ENCODE results near the gene PRSS22. TPM values are rescaled to one million over a fixed set of nuclear protein-coding genes. Genes with fewer than 3 reads are reported as not detected.
A peak's percentile ranks its signal among the peaks of the same experiment; 100 is the strongest.

The PRSS22 gene
- total RNA-seq, 2 experiments from 2014 or later: not detected

DNA sequence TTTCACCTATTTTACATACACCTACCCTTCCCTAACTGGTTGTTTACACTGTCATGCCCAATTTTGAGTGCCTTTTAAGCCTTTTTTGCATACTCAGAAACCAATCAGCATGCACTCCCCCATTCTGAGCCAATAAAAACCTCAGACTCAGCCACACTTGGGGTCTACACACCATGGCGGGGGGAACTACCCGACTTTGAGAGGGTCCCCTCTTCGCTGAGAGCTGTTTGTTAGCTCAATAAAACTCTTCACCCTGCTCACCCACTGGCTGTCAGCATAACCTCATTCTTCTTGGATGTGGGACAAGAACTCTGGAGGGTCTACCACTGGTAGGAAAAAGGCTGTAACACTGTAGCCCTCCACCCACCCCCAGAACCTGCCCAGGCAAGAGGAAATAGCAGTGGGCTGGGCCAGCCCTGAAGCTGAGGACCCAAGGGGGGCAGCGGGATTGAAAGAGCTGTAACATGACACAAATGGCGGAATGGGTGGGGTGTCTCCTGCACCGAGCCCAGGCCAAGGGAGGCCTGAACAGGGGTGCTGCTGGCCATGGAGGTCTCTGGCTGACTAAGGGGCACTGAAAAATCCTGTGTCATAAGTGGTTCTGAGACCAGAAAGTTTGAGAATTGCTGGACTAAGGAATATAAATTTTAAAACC is 22.0 kb upstream of the PRSS22 start:
- Mint-ChIP-seq H3K9me3 (ENCODE audit: low read depth) (no peaks in the 10 kb centered on the region), H3K27me3 (peaks cover 1% of the 10 kb centered on the region), H3K36me3 (ENCODE audit: low read depth) (no peaks in the 10 kb centered on the region), H3K4me1 (peaks cover 10% of the 10 kb centered on the region), H3K4me3 (no peak overlapping the region), H3K27ac (no peak overlapping the region)
- POLR2A ChIA-PET: no interaction called here
- DNase-seq: no peak
- CTCF ChIA-PET: interaction anchor here (0.6 to 4.8 kb wide), 3 partner anchors 12 to 96 kb away, joined by 3 to 23 read pairs (median 3); no protein-coding TSS in a partner anchor
- no peak for ATAC-seq
- intact Hi-C loops (cut with DNase I, micrococcal nuclease): no loop called here

DNA sequence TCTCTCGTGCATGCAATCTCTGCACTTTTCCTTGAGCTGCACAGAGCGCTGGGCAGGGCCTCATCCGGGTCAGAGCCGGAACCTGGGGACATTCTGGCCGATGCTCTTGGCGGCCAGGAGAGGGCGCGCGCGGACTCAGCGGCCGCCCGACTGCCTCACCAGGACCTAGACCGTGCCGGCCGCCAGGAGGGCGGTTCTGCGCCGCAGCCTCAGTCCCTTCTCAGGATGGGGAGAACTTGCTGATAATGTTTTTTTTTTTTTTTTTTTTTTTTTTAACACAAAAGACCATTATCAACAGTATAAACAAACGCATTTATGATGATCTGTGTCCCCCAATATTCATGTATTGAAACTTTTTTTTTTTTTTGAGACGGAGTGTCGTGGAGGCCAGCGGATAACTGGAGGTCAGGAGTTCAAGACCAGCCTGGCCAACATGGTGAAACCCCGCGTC is 17.0 kb upstream of the PRSS22 start:
- Mint-ChIP-seq H3K9me3 (ENCODE audit: low read depth) (no peaks in the 10 kb centered on the region), H3K36me3 (ENCODE audit: low read depth) (no peaks in the 10 kb centered on the region), H3K4me3 (no peak overlapping the region), H3K27ac (no peak overlapping the region), H3K4me1 (no peaks in the 10 kb centered on the region), H3K27me3 (peaks cover 1% of the 10 kb centered on the region)
- DNase-seq (peak; percentile 85), ATAC-seq (peak; percentile 100)
- intact Hi-C loops (cut with DNase I, micrococcal nuclease): loop anchor here (1.0 to 2.0 kb wide), 3 partner anchors 44 to 52 kb away; no protein-coding TSS in a partner anchor
- ChIA-PET POLR2A (no interaction called here), CTCF (interaction anchor here (0.6 to 5.8 kb wide), 5 partner anchors 8 to 74 kb away, joined by 3 to 26 read pairs (median 5); partner anchors contain the start of gene FLYWCH2)

DNA sequence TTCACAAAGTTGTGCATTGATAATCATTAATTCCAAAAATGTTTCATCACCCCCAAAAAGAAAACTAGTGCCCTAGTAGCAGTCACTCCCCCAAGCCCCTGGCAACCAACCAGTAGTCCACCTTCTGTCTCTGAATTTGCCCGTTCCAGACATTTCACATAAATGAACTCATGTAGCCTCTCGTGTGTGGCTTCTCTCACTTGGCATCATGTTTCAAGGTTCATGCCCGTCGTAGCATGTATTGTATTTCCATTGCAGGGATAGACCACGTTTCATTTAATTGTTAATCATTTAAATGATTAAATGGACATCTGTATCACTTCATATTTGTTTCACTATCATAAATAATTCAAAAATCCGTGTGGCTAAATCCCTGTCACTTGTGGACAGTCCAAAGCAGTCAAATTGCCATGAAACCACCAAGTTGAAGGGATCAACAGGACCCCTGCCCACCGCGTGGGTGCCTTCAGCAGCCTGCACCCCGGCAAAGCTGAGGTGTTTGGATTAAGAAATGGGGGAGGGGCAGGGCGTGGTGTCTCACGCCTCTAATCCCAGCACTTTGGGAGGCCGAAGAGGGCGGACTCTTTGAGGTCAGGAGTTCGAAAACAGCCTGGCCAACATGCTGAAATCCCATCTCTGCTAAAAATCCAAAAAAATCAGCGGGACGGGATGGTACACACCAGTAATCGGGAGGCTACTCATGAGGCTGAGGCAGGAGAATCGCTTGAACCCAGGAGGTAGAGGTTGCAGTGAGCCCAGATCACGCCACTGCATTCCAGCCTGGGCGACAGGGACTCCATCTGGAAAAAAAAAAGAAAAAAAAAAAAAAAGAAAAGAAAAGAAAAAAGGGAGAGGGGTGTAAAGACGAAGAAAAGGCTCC is 16.3 kb upstream of the PRSS22 start:
- ChIA-PET POLR2A (no interaction called here), CTCF (interaction anchor here (0.6 to 5.8 kb wide), 6 partner anchors 9 to 90 kb away, joined by 3 to 26 read pairs (median 4); partner anchors contain the start of gene FLYWCH2)
- Mint-ChIP-seq H3K27me3 (peaks cover 1% of the 10 kb centered on the region), H3K36me3 (ENCODE audit: low read depth) (no peaks in the 10 kb centered on the region), H3K27ac (no peak overlapping the region), H3K9me3 (ENCODE audit: low read depth) (no peaks in the 10 kb centered on the region), H3K4me3 (no peak overlapping the region), H3K4me1 (peaks cover under 1% of the 10 kb centered on the region)
- no peak for ATAC-seq
- no peak for DNase-seq
- intact Hi-C loops (cut with DNase I, micrococcal nuclease): loop anchor here in 1 of 2 experiments (1.0 to 2.0 kb wide), 2 partner anchors 45 to 53 kb away; no protein-coding TSS in a partner anchor

DNA sequence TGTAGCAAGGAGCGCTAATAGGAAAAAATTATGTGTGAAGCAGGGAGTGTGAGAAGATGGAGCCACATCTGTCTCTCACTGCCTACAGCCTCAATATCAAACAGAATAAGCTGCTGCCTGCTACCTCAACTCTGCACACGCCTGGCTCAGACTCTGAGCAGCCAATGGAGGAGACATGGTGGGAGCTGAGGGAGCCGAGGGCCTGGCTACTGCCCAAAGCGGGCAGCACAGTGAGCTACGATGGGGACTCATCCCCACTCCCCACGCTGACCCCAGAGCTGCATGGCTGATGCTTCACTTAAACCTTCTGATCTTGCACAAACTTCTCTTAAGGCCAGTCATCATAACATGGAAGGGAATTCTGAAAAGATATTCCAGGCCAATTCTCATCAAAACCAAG is 14.0 kb upstream of the PRSS22 start:
- ChIA-PET POLR2A (no interaction called here), CTCF (interaction anchor here (0.9 to 5.8 kb wide), 8 partner anchors 11 to 55 kb away, joined by 3 to 26 read pairs (median 8); partner anchors contain the start of genes FLYWCH1 and FLYWCH2)
- DNase-seq (no peak), ATAC-seq (no peak)
- Mint-ChIP-seq H3K36me3 (ENCODE audit: low read depth) (no peaks in the 10 kb centered on the region), H3K27ac (no peak overlapping the region), H3K4me1 (peaks cover 1% of the 10 kb centered on the region), H3K27me3 (peaks cover 1% of the 10 kb centered on the region), H3K4me3 (no peak overlapping the region), H3K9me3 (ENCODE audit: low read depth) (no peaks in the 10 kb centered on the region)
- intact Hi-C loops (cut with DNase I, micrococcal nuclease): no loop called here

DNA sequence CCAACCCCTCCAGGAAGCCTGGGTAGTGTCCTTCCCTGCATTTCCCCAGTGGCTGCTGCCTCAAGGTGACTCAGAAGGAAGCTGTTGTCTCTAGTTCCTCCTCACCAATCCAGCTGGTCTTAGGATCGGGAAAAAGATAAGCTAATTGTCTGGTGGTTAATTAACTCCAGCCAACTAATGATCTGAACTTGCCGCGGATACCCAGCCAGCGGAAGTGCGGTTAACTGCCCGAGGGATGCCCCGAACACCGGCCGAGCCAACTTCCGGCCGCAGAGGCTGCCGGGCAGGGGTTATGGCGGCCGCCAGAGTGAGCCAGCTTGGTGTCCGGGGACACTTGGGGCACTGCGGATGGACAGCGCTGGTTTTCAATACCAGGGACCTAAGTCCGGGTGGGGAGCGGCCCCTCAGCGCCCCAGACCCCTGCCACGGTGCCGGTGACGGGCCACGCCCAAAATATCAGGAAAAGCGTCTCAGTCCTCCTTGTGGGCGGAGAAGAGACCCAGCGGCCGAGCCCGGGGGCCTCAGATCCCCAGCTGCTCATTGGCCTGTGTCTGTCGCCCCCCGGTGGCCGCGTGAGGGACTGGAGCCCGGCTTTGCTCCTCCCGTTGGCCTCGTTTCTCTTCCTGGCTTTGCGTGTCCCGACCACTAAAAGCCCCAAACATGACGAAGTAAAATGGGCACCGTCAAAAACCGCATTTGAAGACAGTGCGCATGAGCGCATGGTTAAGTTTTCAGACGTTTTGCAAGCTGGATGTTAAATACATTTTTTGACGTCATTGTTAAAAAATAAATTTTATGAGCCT is 10.2 kb upstream of the PRSS22 start:
- intact Hi-C loops (cut with DNase I, micrococcal nuclease): loop anchor here (1.0 to 5.0 kb wide), 13 partner anchors 15 to 195 kb away; partner anchors contain the start of genes ELOB (in 2 of the 2), FLYWCH2 (in 2 of the 2), FLYWCH1 (in 1 of the 2) and KCTD5 (in 1 of the 2)
- no peaks in the 10 kb centered on the region for H3K9me3 Mint-ChIP-seq (ENCODE audit: low read depth)
- H3K36me3 Mint-ChIP-seq (ENCODE audit: low read depth): no peaks in the 10 kb centered on the region
- DNase-seq (peak; percentile 98), ATAC-seq (peak; percentile 97)
- H3K4me1 Mint-ChIP-seq: peaks cover 7% of the 10 kb centered on the region
- peak overlapping the region; percentile 85 for H3K27ac Mint-ChIP-seq
- ChIA-PET CTCF (interaction anchor here (0.5 to 2.0 kb wide), 32 partner anchors 8 to 1603 kb away, joined by 3 to 33 read pairs (median 4); partner anchors contain the start of genes FLYWCH1, FLYWCH2, PRSS21 and PRSS22), POLR2A (interaction anchor here (0.5 to 1.2 kb wide), 4 partner anchors 14 to 291 kb away, joined by 3 to 7 read pairs (median 4); partner anchors contain the start of genes FLYWCH1 and FLYWCH2)
- peak overlapping the region; percentile 81 for H3K4me3 Mint-ChIP-seq
- no peaks in the 10 kb centered on the region for H3K27me3 Mint-ChIP-seq

DNA sequence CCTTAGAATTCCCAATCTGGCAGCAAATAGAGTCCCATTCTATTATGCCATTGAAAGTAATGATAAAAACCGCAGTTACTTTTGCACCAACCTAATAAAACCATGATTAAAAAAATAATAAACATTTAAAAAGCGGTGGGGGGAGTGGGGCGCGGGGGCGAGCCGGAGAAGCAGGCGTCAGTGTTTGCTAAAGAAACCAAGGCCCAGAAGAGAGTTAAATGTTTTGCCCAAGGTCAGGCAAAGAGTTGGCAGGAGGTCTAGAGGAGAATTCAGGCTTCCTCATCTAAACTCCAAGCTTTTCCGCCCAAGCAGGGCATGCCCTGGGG is 9.7 kb upstream of the PRSS22 start:
- intact Hi-C loops (cut with DNase I, micrococcal nuclease): loop anchor here in 1 of 2 experiments (5.0 kb wide), 1 partner anchor 90 kb away; the partner anchor contains the start of gene ELOB
- CTCF ChIA-PET: interaction anchor here (0.5 to 2.0 kb wide), 25 partner anchors 8 to 1603 kb away, joined by 3 to 33 read pairs (median 5); partner anchors contain the start of genes FLYWCH1, FLYWCH2, PRSS21 and PRSS22

DNA sequence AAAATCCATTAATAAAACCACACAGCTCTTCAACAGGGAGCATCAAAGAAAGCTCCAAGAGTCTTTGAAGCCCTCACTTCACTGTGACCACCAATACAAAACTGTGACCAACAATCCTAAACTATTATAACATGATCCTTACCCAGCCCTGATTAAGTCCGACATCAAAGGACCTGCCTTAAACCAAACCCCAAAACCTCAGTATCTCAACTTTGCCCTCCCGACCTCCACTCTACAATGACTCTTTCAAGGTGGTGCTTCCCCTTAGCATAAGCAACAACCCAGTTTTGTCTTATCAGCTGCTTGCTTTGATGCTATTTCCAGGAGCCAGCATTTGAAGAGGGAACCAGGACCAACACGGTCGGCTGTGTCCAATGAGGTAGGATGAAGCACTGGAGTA is 8.5 kb upstream of the PRSS22 start:
- H3K27me3 Mint-ChIP-seq: no peaks in the 10 kb centered on the region
- ATAC-seq (no peak), DNase-seq (no peak)
- H3K4me1 Mint-ChIP-seq: peaks cover 7% of the 10 kb centered on the region
- CTCF ChIA-PET: interaction anchor here (0.8 to 1.1 kb wide), 3 partner anchors 12 to 86 kb away, joined by 3 to 5 read pairs (median 3); no protein-coding TSS in a partner anchor
- H3K9me3 Mint-ChIP-seq (ENCODE audit: low read depth): no peaks in the 10 kb centered on the region
- no peaks in the 10 kb centered on the region for H3K36me3 Mint-ChIP-seq (ENCODE audit: low read depth)
- intact Hi-C loops (cut with DNase I, micrococcal nuclease): loop anchor here in 1 of 2 experiments (5.0 kb wide), 1 partner anchor 89 kb away; the partner anchor contains the start of gene ELOB
- no peak overlapping the region for H3K4me3 Mint-ChIP-seq
- no peak overlapping the region for H3K27ac Mint-ChIP-seq
- POLR2A ChIA-PET: no interaction called here

More for the DNA sequence above, 9.7 kb upstream of the PRSS22 start:
- no peaks in the 10 kb centered on the region for H3K36me3 Mint-ChIP-seq (ENCODE audit: low read depth)
- H3K9me3 Mint-ChIP-seq (ENCODE audit: low read depth): no peaks in the 10 kb centered on the region
- ATAC-seq (no peak), DNase-seq (no peak)
- H3K27ac Mint-ChIP-seq: peak overlapping the region; percentile 85
- H3K4me1 Mint-ChIP-seq: peaks cover 7% of the 10 kb centered on the region
- POLR2A ChIA-PET: interaction anchor here (1.0 kb wide), 1 partner anchor 60 kb away, joined by 3 read pairs; no protein-coding TSS in a partner anchor
- H3K27me3 Mint-ChIP-seq: no peaks in the 10 kb centered on the region
- peak overlapping the region; percentile 81 for H3K4me3 Mint-ChIP-seq

DNA sequence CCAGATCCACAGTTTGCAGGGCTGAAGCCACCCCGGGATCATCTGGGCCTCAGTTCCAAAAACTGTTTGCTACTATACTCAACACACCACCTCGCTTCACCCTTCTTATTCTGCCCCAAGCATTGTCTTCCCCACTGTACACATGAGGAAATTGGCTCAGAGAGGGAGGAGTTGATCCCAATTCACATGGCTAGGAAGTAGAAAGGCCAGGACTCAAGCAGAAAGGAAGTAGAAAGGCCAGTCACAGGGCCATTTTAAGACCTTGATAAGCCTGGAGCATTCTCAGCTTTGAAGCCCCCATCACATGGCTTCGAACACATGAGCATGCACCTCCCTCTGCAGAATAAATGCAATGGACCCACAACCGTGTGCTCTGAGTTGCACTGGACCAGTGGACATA is 7.7 kb upstream of the PRSS22 start:
- no peak for DNase-seq
- no peaks in the 10 kb centered on the region for H3K9me3 Mint-ChIP-seq (ENCODE audit: low read depth)
- ChIA-PET CTCF (interaction anchor here (0.8 to 1.0 kb wide), 2 partner anchors 26 to 87 kb away, joined by 3 to 5 read pairs; no protein-coding TSS in a partner anchor), POLR2A (no interaction called here)
- intact Hi-C loops (cut with DNase I, micrococcal nuclease): loop anchor here in 1 of 2 experiments (5.0 kb wide), 1 partner anchor 88 kb away; the partner anchor contains the start of gene ELOB
- H3K4me1 Mint-ChIP-seq: peaks cover 7% of the 10 kb centered on the region
- ATAC-seq: no peak
- no peak overlapping the region for H3K27ac Mint-ChIP-seq
- no peak overlapping the region for H3K4me3 Mint-ChIP-seq
- peaks cover 4% of the 10 kb centered on the region for H3K27me3 Mint-ChIP-seq
- no peaks in the 10 kb centered on the region for H3K36me3 Mint-ChIP-seq (ENCODE audit: low read depth)

DNA sequence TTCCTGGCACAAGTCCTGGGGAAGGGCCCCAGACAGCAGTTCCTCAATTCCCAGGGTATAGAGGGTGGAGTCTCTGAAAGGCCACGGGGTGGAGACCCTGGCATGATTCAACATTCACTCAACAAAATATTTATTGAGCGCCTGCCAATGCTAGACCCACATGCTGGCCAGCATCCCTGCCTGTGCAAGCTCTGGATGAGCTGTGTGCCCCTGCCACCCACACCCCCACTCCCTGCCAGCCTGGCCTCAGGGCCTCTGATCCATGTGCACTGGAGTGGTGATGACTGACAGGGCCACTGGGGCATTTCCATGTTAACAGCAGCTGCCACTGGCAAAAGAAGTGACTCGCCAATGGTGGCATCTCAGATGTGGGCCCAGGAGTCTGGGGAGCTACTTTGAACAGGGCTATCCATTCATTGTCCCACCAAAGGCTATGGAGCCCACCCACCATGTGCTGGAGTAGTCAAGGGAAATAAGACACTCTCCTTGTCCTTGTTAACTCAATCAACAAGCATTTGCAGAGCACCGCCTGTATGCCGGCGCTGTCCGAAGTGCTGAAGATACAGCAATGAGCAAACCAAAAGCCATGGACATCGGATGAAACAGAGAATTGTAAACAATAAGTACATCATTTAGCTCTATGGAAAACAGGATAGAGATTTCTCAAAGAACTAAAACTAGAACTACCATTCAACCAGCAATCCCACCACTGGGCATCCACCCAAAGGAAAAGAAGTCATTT is 3.0 kb upstream of the PRSS22 start:
- Mint-ChIP-seq H3K27me3 (peaks cover 7% of the 10 kb centered on the region), H3K36me3 (ENCODE audit: low read depth) (no peaks in the 10 kb centered on the region), H3K4me3 (no peak overlapping the region), H3K9me3 (ENCODE audit: low read depth) (no peaks in the 10 kb centered on the region), H3K27ac (no peak overlapping the region), H3K4me1 (peaks cover 4% of the 10 kb centered on the region)
- no peak for ATAC-seq
- DNase-seq: peak; percentile 38
- ChIA-PET CTCF (interaction anchor here (0.6 to 1.1 kb wide), 2 partner anchors 7 to 269 kb away, joined by 3 read pairs; no protein-coding TSS in a partner anchor), POLR2A (no interaction called here)
- intact Hi-C loops (cut with DNase I, micrococcal nuclease): no loop called here
